IMR-90 (cell line): Measurements from ENCODE around the gene RECQL5. TPM values are rescaled to one million over a fixed set of nuclear protein-coding genes. Genes with fewer than 3 reads are reported as not detected.

Experiments used
- ATAC-seq: fragments of 200-7000 bp; cut with Tn5 transposase; 2 replicates; pipeline ENCODE4 v1.9.1; 2020; ENCODE audit warnings: low read depth, mild to moderate bottlenecking, moderate library complexity
- BruUV-seq: library from RNA; stranded (reverse); fragments of 400-500 nt; replicated peaks from 2 replicates; lab custom pipeline; 2021; lab: Mats Ljungman, UMichigan
- CTCF ChIA-PET: fragments of 300-600 bp; formaldehyde crosslinking; extraction: SDS; loops from one replicate; lab custom pipeline; 2021; ENCODE audit warnings: antibody characterized with exemption; lab: Yijun Ruan, JAX
- POLR2A ChIA-PET: fragments of 300-600 bp; sonication (Branson Sonifier 250); formaldehyde crosslinking; loops from one replicate; lab custom pipeline; 2022; ENCODE audit warnings: antibody characterized with exemption; ENCODE audit not compliant: unreplicated experiment; lab: Charles Lee
- DNase-seq: peaks from one replicate; pipeline ENCODE4 v3.0.0; 2013
- H2AFZ ChIP-seq: replicated peaks from 2 replicates; pipeline ENCODE3; 2013; ENCODE audit warnings: low read length, mild to moderate bottlenecking; ENCODE audit not compliant: poor library complexity
- H2AK5ac ChIP-seq: 2 replicates; pipeline ENCODE4 v1.6.1; 2013; ENCODE audit warnings: low read depth, low read length, inconsistent platforms
- H2AK9ac ChIP-seq: replicated peaks from 2 replicates; pipeline ENCODE3; 2013; ENCODE audit warnings: mild to moderate bottlenecking, low read depth, low read length, moderate library complexity; ENCODE audit not compliant: poor library complexity
- H2BK120ac ChIP-seq: 2 replicates; pipeline ENCODE4 v1.6.1; 2013; ENCODE audit warnings: low read depth, low read length, inconsistent platforms
- H2BK15ac ChIP-seq: 3 replicates; pipeline ENCODE4 v1.6.1; 2013; ENCODE audit warnings: low read depth, low read length, inconsistent platforms
- H2BK20ac ChIP-seq: 2 replicates; pipeline ENCODE4 v1.6.1; 2013; ENCODE audit warnings: low read depth, mild to moderate bottlenecking, inconsistent platforms, low read length, moderate library complexity
- H2BK5ac ChIP-seq: 2 replicates; pipeline ENCODE4 v1.6.1; 2013; ENCODE audit warnings: mild to moderate bottlenecking, low read depth, low read length, inconsistent platforms; ENCODE audit not compliant: poor library complexity, severe bottlenecking
- H3K14ac ChIP-seq: replicated peaks from 2 replicates; pipeline ENCODE4 v1.6.1; 2013; ENCODE audit warnings: low read depth, low read length, inconsistent platforms
- H3K18ac ChIP-seq: 2 replicates; pipeline ENCODE4 v1.6.1; 2013; ENCODE audit warnings: low read depth, low read length, control low read depth
- H3K23ac ChIP-seq: 2 replicates; pipeline ENCODE4 v1.6.1; 2013; ENCODE audit warnings: low read depth, low read length, inconsistent platforms
- H3K27ac ChIP-seq: 2 replicates; pipeline ENCODE4 v1.5.1; 2013; ENCODE audit warnings: mild to moderate bottlenecking, control low read depth, low read length; ENCODE audit not compliant: insufficient read depth
- H3K27me3 ChIP-seq: 2 replicates; pipeline ENCODE4 v1.6.1; 2013; ENCODE audit warnings: low read length; ENCODE audit not compliant: control insufficient read depth, insufficient read depth
- H3K36me3 ChIP-seq: 2 replicates; pipeline ENCODE4 v1.6.1; 2013; ENCODE audit warnings: low read length, mixed read lengths; ENCODE audit not compliant: control insufficient read depth, insufficient read depth
- H3K4ac ChIP-seq: 2 replicates; pipeline ENCODE4 v1.6.1; 2013; ENCODE audit warnings: low read depth, low read length, inconsistent platforms
- H3K4me1 ChIP-seq: 2 replicates; pipeline ENCODE4 v1.6.1; 2013; ENCODE audit warnings: low read length, mixed read lengths; ENCODE audit not compliant: control insufficient read depth, insufficient read depth
- H3K4me2 ChIP-seq: 2 replicates; pipeline ENCODE4 v1.6.1; 2013; ENCODE audit warnings: low read depth, mild to moderate bottlenecking, control low read depth, low read length, moderate library complexity
- H3K4me3 ChIP-seq: 2 replicates; pipeline ENCODE4 v1.5.1; 2013; ENCODE audit warnings: low read depth, mild to moderate bottlenecking, control low read depth, low read length, moderate library complexity; ENCODE audit not compliant: insufficient read depth
- H3K56ac ChIP-seq: 2 replicates; pipeline ENCODE4 v1.6.1; 2013; ENCODE audit warnings: low read length, inconsistent platforms; ENCODE audit not compliant: insufficient read depth; ENCODE audit errors: extremely low read depth
- H3K79me1 ChIP-seq, 2 experiments: 2 replicates each; pipeline ENCODE4 v1.6.1; 2013; ENCODE audit warnings: low read length in 2 of 2, inconsistent platforms in 1 of 2, low read depth in 1 of 2
- H3K9ac ChIP-seq: 2 replicates; pipeline ENCODE4 v1.6.1; 2013; ENCODE audit warnings: low read depth, low read length, control low read depth
- H3K9me1 ChIP-seq: 2 replicates; pipeline ENCODE4 v1.6.1; 2013; ENCODE audit warnings: low read length, inconsistent platforms; ENCODE audit not compliant: insufficient read depth
- H3K9me3 ChIP-seq: 2 replicates; pipeline ENCODE4 v1.6.1; 2013; ENCODE audit warnings: low read length; ENCODE audit not compliant: control insufficient read depth, insufficient read depth
- H4K20me1 ChIP-seq: 2 replicates; pipeline ENCODE4 v1.6.1; 2013; ENCODE audit warnings: low read length, inconsistent platforms; ENCODE audit not compliant: insufficient read depth
- H4K5ac ChIP-seq: 2 replicates; pipeline ENCODE4 v1.6.1; 2013; ENCODE audit warnings: mild to moderate bottlenecking, low read depth, low read length, control low read depth
- H4K8ac ChIP-seq, 2 experiments: 2 replicates each; pipeline ENCODE4 v1.6.1; 2013; ENCODE audit warnings: low read depth in 2 of 2, low read length in 2 of 2, control low read depth in 1 of 2, inconsistent platforms in 1 of 2
- H4K91ac ChIP-seq: 2 replicates; pipeline ENCODE4 v1.6.1; 2013; ENCODE audit warnings: low read depth, low read length, inconsistent platforms; ENCODE audit not compliant: insufficient read depth
- CEBPB ChIP-seq: IDR thresholded peaks from 2 replicates; pipeline ENCODE4 v1.6.1; 2012; ENCODE audit warnings: low read depth, low read length, improper control_type of control experiment
- CHD1 ChIP-seq: IDR thresholded peaks from 2 replicates; pipeline ENCODE4 v1.6.1; 2012; ENCODE audit warnings: low read depth, low read length, improper control_type of control experiment
- FOS ChIP-seq: fragments of 150-350 bp; IDR thresholded peaks from 2 replicates; pipeline ENCODE4 v1.6.1; 2016; ENCODE audit warnings: low read depth, low read length
- MXI1 ChIP-seq: IDR thresholded peaks from 2 replicates; pipeline ENCODE4 v1.6.1; 2012; ENCODE audit warnings: low read depth, mild to moderate bottlenecking, low read length, moderate library complexity, borderline replicate concordance
- NFE2L2 ChIP-seq: fragments of 150-350 bp; IDR thresholded peaks from 2 replicates; pipeline ENCODE4 v1.6.1; 2016; ENCODE audit warnings: low read depth, mild to moderate bottlenecking, low read length
- RFX5 ChIP-seq: IDR thresholded peaks from 2 replicates; pipeline ENCODE4 v1.8.0; 2012; ENCODE audit warnings: low read depth, mild to moderate bottlenecking, low read length, moderate library complexity
- SMC3 ChIP-seq: fragments of 150-350 bp; IDR thresholded peaks from 2 replicates; pipeline ENCODE4 v1.6.1; 2016; ENCODE audit warnings: low read depth, mild to moderate bottlenecking, antibody characterized with exemption, low read length, moderate library complexity
- WGBS, 2 experiments: methylation state at CpG; one replicate each; pipeline versions ENCODE4 v1.1.5 to v1.1.7; 2013; ENCODE audit warnings: missing lambda C conversion rate in 2 of 2; ENCODE audit not compliant: insufficient read length in 1 of 2; ENCODE audit errors: extremely low coverage in 2 of 2; 5-methylcytosine and 5-hydroxymethylcytosine counted together
- dilution Hi-C: fragments of 300-500 bp; cut with HindIII; formaldehyde crosslinking; loops from one replicate; pipeline ENCODE4 v1.14.3; 2018; ENCODE audit warnings: low sequenced_read_pairs; ENCODE audit not compliant: unreplicated experiment
- in situ Hi-C: fragments of 300-500 bp; cut with MboI; formaldehyde crosslinking; loops from 3 replicates; pipeline ENCODE4 v1.14.3; 2019; ENCODE audit warnings: low sequenced_read_pairs, inconsistent platforms, mixed read lengths
- intact Hi-C: fragments of 100-400 bp; cut with micrococcal nuclease; formaldehyde crosslinking; loops from 2 replicates; pipeline ENCODE4 v1.10.0; 2022
- polyA plus RNA-seq, 3 experiments: library from polyadenylated mRNA; depleted of rRNA; stranded (reverse); fragments of >200 nt; gene quantifications; 2 replicates each; pipeline ENCODE4 v1.2.3, GENCODE V29; 2012; ENCODE audit warnings: low replicate concordance in 1 of 3
- total RNA-seq: library from RNA; depleted of rRNA; stranded (reverse); fragments of >200 nt; gene quantifications from 2 replicates; pipeline ENCODE4 v1.2.3, GENCODE V29; 2012
- TF ChIP-seq, protein P1 (sequence below): conservative IDR thresholded peaks from 2 replicates; pipeline ENCODE4 v1.5.1; 2012; ENCODE audit warnings: mild to moderate bottlenecking, low read depth, low read length, improper control_type of control experiment

RECQL5 gene
- total and polyA plus RNA-seq, 2 of the 4 experiments (the other 2 are of a cell fraction) = 7.3 to 23.7 TPM

DNA sequence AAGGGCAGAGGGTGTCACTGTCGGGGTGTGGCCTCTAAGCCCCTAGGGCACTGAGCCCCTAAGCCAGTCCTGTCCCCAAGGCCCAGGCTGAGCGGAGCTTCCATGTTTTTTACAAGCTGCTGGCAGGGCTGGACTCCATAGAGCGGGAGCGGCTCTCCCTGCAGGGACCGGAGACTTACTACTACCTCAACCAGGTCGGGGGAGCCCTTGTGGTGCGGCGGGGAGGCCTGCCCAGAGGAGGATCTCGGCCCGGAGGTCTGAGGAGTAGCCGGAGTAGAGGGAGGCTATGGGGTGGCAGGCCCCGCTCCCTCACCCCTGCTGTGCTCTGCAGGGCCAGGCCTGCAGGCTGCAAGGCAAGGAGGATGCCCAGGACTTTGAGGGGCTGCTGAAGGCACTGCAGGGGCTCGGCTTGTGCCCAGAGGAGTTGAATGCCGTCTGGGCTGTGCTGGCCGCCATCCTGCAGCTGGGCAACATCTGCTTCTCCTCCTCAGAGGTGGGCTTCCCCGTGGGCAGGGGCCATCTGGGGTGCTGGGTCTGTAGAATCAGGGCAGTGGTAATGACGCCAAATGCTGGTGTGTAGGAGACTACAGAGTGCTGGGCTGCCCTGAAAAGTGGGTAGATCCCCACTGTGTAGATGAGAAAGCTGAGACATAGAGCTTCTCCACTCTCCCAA, 74.5 kb downstream of the RECQL5 start:
- Histone ChIP-seq H2AK5ac (no peak overlapping the region), H3K4me3 (no peak overlapping the region), H3K9me1 (no peaks in the 10 kb centered on the region), H3K14ac (no peak overlapping the region), H2BK120ac (no peak overlapping the region), H2BK20ac (no peak overlapping the region), H3K9ac (no peak overlapping the region), H4K8ac (no peak overlapping the region), H4K91ac (no peak overlapping the region), H3K27me3 (peaks cover 41% of the 10 kb centered on the region), H4K20me1 (no peaks in the 10 kb centered on the region; the same call in 1 of the 2 replicates), H4K5ac (no peak overlapping the region), H3K4me2 (no peak overlapping the region), H3K79me1 (no peaks in the 10 kb centered on the region), H2AK9ac (no peak overlapping the region), H2AFZ (no peak overlapping the region), H3K4me1 (no peaks in the 10 kb centered on the region), H3K4ac (no peak overlapping the region), H3K36me3 (no peaks in the 10 kb centered on the region), H2BK15ac (no peak overlapping the region), H3K27ac (no peak overlapping the region), H2BK5ac (no peak overlapping the region), H3K56ac (no peak overlapping the region), H3K9me3 (no peaks in the 10 kb centered on the region), H3K18ac (no peak overlapping the region), H3K23ac (no peak overlapping the region)
- TF ChIP-seq MXI1 (no peak), FOS (no peak), SMC3 (no peak), CHD1 (no peak), CEBPB (no peak), RFX5 (no peak), NFE2L2 (no peak)
- TF ChIP-seq, protein P1, sequence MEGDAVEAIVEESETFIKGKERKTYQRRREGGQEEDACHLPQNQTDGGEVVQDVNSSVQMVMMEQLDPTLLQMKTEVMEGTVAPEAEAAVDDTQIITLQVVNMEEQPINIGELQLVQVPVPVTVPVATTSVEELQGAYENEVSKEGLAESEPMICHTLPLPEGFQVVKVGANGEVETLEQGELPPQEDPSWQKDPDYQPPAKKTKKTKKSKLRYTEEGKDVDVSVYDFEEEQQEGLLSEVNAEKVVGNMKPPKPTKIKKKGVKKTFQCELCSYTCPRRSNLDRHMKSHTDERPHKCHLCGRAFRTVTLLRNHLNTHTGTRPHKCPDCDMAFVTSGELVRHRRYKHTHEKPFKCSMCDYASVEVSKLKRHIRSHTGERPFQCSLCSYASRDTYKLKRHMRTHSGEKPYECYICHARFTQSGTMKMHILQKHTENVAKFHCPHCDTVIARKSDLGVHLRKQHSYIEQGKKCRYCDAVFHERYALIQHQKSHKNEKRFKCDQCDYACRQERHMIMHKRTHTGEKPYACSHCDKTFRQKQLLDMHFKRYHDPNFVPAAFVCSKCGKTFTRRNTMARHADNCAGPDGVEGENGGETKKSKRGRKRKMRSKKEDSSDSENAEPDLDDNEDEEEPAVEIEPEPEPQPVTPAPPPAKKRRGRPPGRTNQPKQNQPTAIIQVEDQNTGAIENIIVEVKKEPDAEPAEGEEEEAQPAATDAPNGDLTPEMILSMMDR = no peak
- dilution Hi-C loops (no loop called here), in situ Hi-C loops (no loop called here), intact Hi-C loops (no loop called here)
- 60% methylated on average over 1 of the region's 17 CpGs; no CpG with 5 or more reads in 1 of the 2 experiments for WGBS, 2 experiments
- DNase-seq (no peak), ATAC-seq (no peak)
- no TSS peak for BruUV-seq
- POLR2A ChIA-PET = no interaction called here
- CTCF ChIA-PET = no interaction called here
